ENCODE data around the gene PRL. TPM values are rescaled to one million over a fixed set of nuclear protein-coding genes. Genes with fewer than 3 reads are reported as not detected.
A peak's percentile ranks its signal among the peaks of the same experiment; 100 is the strongest.

PRL gene
- total RNA-seq, 6 experiments from 2014 or later, result not detected

DNA sequence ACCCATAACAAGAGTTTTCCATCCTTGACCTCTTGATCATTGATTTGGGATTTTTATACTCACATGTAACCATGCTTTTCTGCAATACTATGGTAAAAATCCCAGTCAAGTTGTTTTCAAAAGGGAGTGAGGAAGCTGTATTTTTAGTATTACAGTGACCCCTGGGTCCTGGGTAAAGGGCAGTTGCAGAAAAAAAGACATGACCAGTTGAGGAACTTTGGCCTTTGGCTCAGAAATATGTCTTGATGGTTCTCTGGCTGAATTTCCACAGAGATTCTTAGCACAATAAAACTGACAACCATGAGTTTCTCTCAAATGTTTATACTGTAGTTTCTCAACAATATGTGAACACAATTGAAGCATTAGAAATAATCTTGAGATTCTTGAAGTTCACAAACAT lies 28.6 kb upstream of the PRL start:
- Mint-ChIP-seq H3K36me3 (ENCODE audit: low read depth) (no peaks in the 10 kb centered on the region), H3K4me1 (ENCODE audit: low read depth) (no peaks in the 10 kb centered on the region), H3K9me3 (peaks cover 18% of the 10 kb centered on the region; the same call in 1 of the 2 replicates)

DNA sequence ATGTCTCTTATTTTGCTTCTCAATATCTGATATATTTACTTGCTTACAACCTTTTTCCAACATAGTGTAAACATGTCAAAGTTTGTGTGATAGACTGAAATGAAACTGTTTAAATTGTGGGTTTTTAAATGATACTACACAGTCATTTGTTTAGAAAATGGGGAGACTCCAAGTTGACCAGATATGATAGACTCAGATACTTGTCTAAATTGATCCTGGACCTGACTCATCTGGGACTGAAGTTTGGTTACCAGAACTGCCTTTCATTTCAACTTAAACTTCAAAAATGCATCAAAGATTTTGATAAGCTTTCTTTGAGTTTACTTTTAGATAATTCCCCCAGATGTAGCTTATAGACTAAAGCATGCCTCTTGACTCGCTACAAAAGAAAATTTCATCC lies 27.0 kb upstream of the PRL start:
- Mint-ChIP-seq H3K4me1 (ENCODE audit: low read depth) (no peaks in the 10 kb centered on the region), H3K27me3 (ENCODE audit: insufficient read depth) (peaks cover 5% of the 10 kb centered on the region; the same call in 1 of the 2 replicates), H3K4me3 (no peak overlapping the region), H3K9me3 (peaks cover 9% of the 10 kb centered on the region; the same call in 1 of the 2 replicates), H3K36me3 (ENCODE audit: low read depth) (no peaks in the 10 kb centered on the region), H3K27ac (no peak overlapping the region)
- DNase-seq, result no peak
- TF ChIP-seq, protein P1, sequence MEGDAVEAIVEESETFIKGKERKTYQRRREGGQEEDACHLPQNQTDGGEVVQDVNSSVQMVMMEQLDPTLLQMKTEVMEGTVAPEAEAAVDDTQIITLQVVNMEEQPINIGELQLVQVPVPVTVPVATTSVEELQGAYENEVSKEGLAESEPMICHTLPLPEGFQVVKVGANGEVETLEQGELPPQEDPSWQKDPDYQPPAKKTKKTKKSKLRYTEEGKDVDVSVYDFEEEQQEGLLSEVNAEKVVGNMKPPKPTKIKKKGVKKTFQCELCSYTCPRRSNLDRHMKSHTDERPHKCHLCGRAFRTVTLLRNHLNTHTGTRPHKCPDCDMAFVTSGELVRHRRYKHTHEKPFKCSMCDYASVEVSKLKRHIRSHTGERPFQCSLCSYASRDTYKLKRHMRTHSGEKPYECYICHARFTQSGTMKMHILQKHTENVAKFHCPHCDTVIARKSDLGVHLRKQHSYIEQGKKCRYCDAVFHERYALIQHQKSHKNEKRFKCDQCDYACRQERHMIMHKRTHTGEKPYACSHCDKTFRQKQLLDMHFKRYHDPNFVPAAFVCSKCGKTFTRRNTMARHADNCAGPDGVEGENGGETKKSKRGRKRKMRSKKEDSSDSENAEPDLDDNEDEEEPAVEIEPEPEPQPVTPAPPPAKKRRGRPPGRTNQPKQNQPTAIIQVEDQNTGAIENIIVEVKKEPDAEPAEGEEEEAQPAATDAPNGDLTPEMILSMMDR (IDR thresholded peaks at IDR 0.05), result no peak

More for the DNA sequence above, 28.6 kb upstream of the PRL start:
- Mint-ChIP-seq H3K27me3 (ENCODE audit: insufficient read depth) (peaks cover 5% of the 10 kb centered on the region; the same call in 1 of the 2 replicates), H3K27ac (no peak overlapping the region), H3K4me3 (no peak overlapping the region)
- TF ChIP-seq, protein P1 (IDR thresholded peaks at IDR 0.05), result no peak
- DNase-seq, result no peak

- peaks cover 5% of the 10 kb centered on the region; the same call in 1 of the 2 replicates for H3K27me3 Mint-ChIP-seq (ENCODE audit: insufficient read depth)
- H3K4me3 Mint-ChIP-seq, result no peak overlapping the region
- H3K4me1 Mint-ChIP-seq (ENCODE audit: low read depth), result no peaks in the 10 kb centered on the region
- TF ChIP-seq, protein P1 (IDR thresholded peaks at IDR 0.05), result no peak
- H3K27ac Mint-ChIP-seq, result no peak overlapping the region
- DNase-seq, result no peak
- peaks cover 9% of the 10 kb centered on the region; the same call in 1 of the 2 replicates for H3K9me3 Mint-ChIP-seq
- H3K36me3 Mint-ChIP-seq (ENCODE audit: low read depth), result no peaks in the 10 kb centered on the region
These were observed 25.5 kb upstream of the PRL start for GRCh38 chr6:22322103-22323030.

- H3K4me1 Mint-ChIP-seq (ENCODE audit: low read depth), result no peaks in the 10 kb centered on the region
- H3K27ac Mint-ChIP-seq, result no peak overlapping the region
- peak; percentile 63 for DNase-seq
- 0 out of 2 replicates have a peak, but pooled peaks cover 2% of the 10 kb centered on the region for H3K27me3 Mint-ChIP-seq (ENCODE audit: insufficient read depth)
- TF ChIP-seq, protein P1 (IDR thresholded peaks at IDR 0.05), result no peak
- H3K9me3 Mint-ChIP-seq, result peaks cover 14% of the 10 kb centered on the region
- H3K36me3 Mint-ChIP-seq (ENCODE audit: low read depth), result no peaks in the 10 kb centered on the region
- no peak overlapping the region for H3K4me3 Mint-ChIP-seq
These were observed 23.9 kb upstream of the PRL start for GRCh38 chr6:22320750-22321149.

GRCh38 chr6:22318404-22318803 lies 21.6 kb upstream of the PRL start:
- H3K9me3 Mint-ChIP-seq, result peaks cover 23% of the 10 kb centered on the region
- no peaks in the 10 kb centered on the region for H3K4me1 Mint-ChIP-seq (ENCODE audit: low read depth)
- DNase-seq, result no peak
- H3K27me3 Mint-ChIP-seq (ENCODE audit: insufficient read depth), result no peaks in the 10 kb centered on the region
- TF ChIP-seq, protein P1 (IDR thresholded peaks at IDR 0.05), result no peak
- no peak overlapping the region for H3K4me3 Mint-ChIP-seq
- H3K36me3 Mint-ChIP-seq (ENCODE audit: low read depth), result peaks cover 4% of the 10 kb centered on the region; the same call in 1 of the 2 replicates
- no peak overlapping the region for H3K27ac Mint-ChIP-seq
